GM21423 (cell line): ENCODE results near the gene ANXA1.

Experiments used
- ATAC-seq: cut with Tn5 transposase; IDR thresholded peaks from one replicate; pipeline ENCODE4 v1.9.1; 2021; ENCODE audit warnings: mild to moderate bottlenecking, moderate library complexity; ENCODE audit not compliant: unreplicated experiment

Gene ANXA1

DNA sequence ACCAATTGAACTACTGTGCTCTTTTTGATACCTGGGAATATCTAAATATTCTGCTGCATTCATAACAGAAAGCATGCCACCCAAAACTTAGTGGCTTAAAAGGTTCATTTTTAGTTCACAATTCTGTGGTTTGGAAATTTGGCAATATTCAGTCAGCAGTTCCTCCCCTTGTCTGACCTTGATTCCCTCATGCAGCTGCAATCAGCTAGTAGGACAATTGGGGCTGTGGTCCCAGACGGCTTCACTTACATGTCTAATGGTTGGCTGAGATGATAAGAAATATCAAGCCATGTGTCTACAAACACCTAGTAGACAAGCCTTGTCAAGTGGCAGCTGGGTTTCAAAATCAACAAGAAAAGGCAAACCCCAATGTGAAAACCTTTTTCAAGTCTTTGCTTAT lies 51.3 kb downstream of the ANXA1 start:
- no peak for ATAC-seq

DNA sequence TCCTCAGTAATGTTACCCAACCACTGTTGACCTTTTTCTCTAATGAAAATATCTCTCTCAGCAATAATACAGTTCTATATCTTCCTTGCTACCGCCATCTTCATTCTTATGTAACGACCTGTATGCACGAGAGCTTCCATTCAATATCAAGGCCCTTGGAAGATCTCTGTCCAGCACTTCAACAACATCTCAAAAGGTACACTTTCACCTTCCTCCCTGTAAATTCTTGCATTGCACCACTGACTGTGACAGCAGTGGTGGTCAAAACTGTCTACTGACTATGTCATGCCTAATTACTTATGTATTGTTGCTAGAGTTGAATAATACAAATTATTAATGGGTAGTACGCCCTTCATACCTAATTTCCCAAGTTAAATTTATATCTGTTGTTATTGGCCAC lies 53.3 kb downstream of the ANXA1 start:
- no peak for ATAC-seq

DNA sequence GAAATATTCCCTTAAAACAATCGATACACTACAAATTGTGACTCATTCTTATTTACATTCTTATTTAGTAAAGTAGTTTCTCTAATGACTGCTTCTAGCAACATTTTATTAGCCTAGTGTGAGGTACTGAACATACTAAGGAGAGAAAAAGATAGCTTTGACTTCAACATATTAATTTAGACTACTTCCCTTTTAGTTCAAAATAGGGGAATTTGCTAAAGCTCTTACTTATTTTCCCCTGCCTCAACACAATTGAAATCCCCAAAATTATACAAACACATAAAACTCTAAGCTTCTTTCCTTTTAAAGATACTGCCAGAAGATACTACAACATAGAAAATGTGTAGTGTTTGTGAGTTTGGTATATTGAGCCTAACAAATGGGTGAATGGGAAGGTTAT lies 55.2 kb downstream of the ANXA1 start:
- no peak for ATAC-seq

GRCh38 chr9:73210886-73211666 lies 59.4 kb downstream of the ANXA1 start:
- no peak for ATAC-seq

GRCh38 chr9:73213300-73213699 lies 61.6 kb downstream of the ANXA1 start:
- ATAC-seq, result no peak

GRCh38 chr9:73215249-73215648 lies 63.6 kb downstream of the ANXA1 start:
- ATAC-seq, result no peak

DNA sequence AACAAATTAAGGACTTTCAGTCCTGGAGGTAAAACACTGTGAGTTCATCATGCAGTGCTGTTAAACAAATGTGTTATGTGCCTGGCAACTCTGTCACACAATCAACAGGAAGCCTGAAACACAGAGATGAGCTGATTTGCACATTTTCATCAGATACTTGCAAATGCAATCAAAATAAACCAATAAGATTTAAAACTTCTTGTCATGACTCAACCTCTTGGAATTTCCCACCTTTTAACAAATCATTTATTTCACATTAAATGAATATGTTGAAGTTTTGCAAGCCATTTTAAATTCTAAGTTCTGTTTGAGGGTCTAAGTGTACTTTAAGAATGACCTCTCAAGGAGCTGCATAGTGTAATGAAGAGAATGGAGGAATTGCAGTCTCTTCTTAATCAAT lies 64.4 kb downstream of the ANXA1 start:
- no peak for ATAC-seq
